ENCODE results near the gene COX4I1. TPM values are rescaled to one million over a fixed set of nuclear protein-coding genes. Genes with fewer than 3 reads are reported as not detected.

COX4I1 gene
- total and polyA plus RNA-seq, 10 of the 15 experiments (the other 5 are each of a cell fraction or from before 2014, with no cell fraction given): 480 to 1,889 (median 872) TPM

DNA sequence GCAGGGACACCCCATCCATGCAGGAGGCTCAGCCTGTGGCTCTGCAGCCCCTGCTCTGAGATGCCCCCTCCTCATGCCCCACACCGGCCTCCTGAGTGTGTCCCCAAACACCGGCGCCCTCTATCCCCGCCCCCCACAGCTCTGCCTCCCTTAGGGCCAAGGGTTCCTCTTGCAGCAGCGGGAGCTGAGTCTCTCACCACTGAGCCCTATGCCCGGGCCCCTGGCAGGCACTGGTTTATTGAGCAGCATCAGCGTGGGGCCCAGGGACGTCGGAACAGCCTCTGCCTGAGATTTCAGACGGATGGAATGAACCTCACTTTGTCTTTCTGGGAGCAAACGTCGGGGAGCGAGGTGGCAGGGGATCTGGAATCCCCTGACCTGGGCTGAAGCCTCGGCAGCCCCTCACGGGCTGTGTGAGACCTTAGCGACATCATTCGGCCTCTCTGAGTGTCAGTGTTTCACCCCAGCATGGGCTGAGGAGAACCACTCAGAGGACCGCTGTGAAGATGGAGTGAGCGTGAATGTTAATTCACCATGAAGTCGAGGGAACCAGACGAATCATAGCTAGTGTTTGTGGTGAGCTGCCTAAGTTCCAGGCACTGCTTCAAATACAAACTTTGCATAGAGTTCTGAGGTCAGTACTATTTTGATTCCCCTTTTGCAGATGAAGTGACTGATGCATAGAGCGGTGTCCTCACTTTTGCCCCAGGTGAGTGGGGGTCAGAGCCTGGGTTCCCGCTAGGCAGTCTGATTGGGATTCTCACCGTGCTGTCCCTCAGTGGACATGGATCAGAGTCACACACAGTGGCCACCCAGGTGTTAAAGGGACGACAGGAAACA is 43.3 kb upstream of the COX4I1 start:
- FAIRE-seq (peak; percentile 98), ATAC-seq (peak; percentile 76), DNase-seq (ENCODE audit: low read depth, low spot score) (peak; percentile 76)
- no TSS peak for BruUV-seq (replicated peaks)
- Histone ChIP-seq H3K4me1 (ENCODE audit: control insufficient read depth, insufficient read depth, low read length) (peaks cover 76% of the 10 kb centered on the region), H3K9ac (ENCODE audit: control insufficient read depth, insufficient read depth, low read length) (peak overlapping the region; percentile 80), H3K79me2 (ENCODE audit: control insufficient read depth, insufficient read depth, low read length) (no peaks in the 10 kb centered on the region), H3K27me3 (replicated peaks in 1 of 2; ENCODE audit: control insufficient read depth in 2 of 2, insufficient read depth in 2 of 2, low read length in 1 of 2) (no peaks in the 10 kb centered on the region; a peak in 1 of 4 replicates), H2AFZ (ENCODE audit: control insufficient read depth, low read depth, low read length) (peak overlapping the region; percentile 22), H3K36me3 (ENCODE audit: control insufficient read depth in 2 of 2, insufficient read depth in 2 of 2, low read length in 1 of 2) (no peaks in the 10 kb centered on the region), H4K20me1 (ENCODE audit: control insufficient read depth, insufficient read depth) (peaks cover 3% of the 10 kb centered on the region; the same call in 1 of the 2 replicates), H3K27ac (ENCODE audit: control insufficient read depth, insufficient read depth) (peak overlapping the region; percentile 87), H3K4me3 (peak overlapping the region; percentile 59), H3K4me2 (ENCODE audit: control insufficient read depth, insufficient read depth) (peak overlapping the region; percentile 99), H3K9me3 (replicated peaks; ENCODE audit: control insufficient read depth, insufficient read depth, low read length) (no peaks in the 10 kb centered on the region)
- CTCF ChIA-PET: interaction anchor here (0.6 to 2.0 kb wide), 7 partner anchors 9 to 142 kb away, joined by 3 to 9 read pairs (median 4); no protein-coding TSS in a partner anchor
- in situ Hi-C loops (cut with MboI) (no loop called here), intact Hi-C loops (cut with micrococcal nuclease; ENCODE audit: unreplicated experiment) (loop anchor here (2.0 to 5.0 kb wide), 5 partner anchors 21 to 199 kb away; partner anchors contain the start of gene GINS2)
- SMC1A ChIA-PET (ENCODE audit: uncharacterized antibody, unreplicated experiment): interaction anchor here (1.0 to 2.1 kb wide), 5 partner anchors 9 to 140 kb away, joined by 3 to 8 read pairs (median 4); no protein-coding TSS in a partner anchor
- RAD21 ChIA-PET (ENCODE audit: unreplicated experiment): interaction anchor here (0.6 to 1.0 kb wide), 2 partner anchors 9 to 65 kb away, joined by 3 to 4 read pairs; no protein-coding TSS in a partner anchor
- POLR2A ChIA-PET: no interaction called here
- under 1% methylated on average over 22 of the region's 25 CpGs for WGBS (ENCODE audit: insufficient coverage, insufficient replicate concordance, low lambda C conversion rate, missing lambda C conversion rate)
- TF ChIP-seq SMARCA5 (IDR thresholded peaks at IDR 0.05) (peak; percentile 52; the same call in 1 of the 2 replicates), PML (IDR thresholded peaks at IDR 0.05; ENCODE audit: low read length) (no peak), MEF2A (IDR thresholded peaks at IDR 0.05; ENCODE audit: insufficient read depth, low read depth, low read length) (peak; percentile 64; the same call in 1 of the 2 replicates), TAF1 (IDR thresholded peaks at IDR 0.05; ENCODE audit: borderline replicate concordance, low read depth, low read length) (peak; percentile 44; the same call in 1 of the 2 replicates), ZBED1 (IDR thresholded peaks at IDR 0.05; ENCODE audit: borderline replicate concordance) (0 out of 2 replicates have a peak, but pooled peaks have one; percentile 25), JUNB (IDR thresholded peaks at IDR 0.05) (peak; percentile 25; the same call in 1 of the 2 replicates), SP1 (IDR thresholded peaks at IDR 0.05; ENCODE audit: low read depth, low read length) (peak; percentile 17), RCOR1 (conservative IDR thresholded peaks at IDR 0.05; ENCODE audit: low read depth, low read length) (0 out of 2 replicates have a peak, but pooled peaks have one; percentile 68), NR2F1 (conservative IDR thresholded peaks at IDR 0.05) (peak; percentile 80), MEF2B (IDR thresholded peaks at IDR 0.05; ENCODE audit: partially characterized antibody, poor library complexity, severe bottlenecking) (peak; percentile 16), RELA (IDR thresholded peaks at IDR 0.05; ENCODE audit: borderline replicate concordance, partially characterized antibody) (no peak), CREM (IDR thresholded peaks at IDR 0.05; ENCODE audit: low read depth) (peak; percentile 50; the same call in 1 of the 2 replicates), POU2F2 (IDR thresholded peaks at IDR 0.05; ENCODE audit: borderline replicate concordance, low read depth, low read length) (peak; percentile 90; the same call in 2 of the 3 replicates), MTA2 (IDR thresholded peaks at IDR 0.05; ENCODE audit: low read depth) (no peak), EED (IDR thresholded peaks at IDR 0.05; ENCODE audit: low read depth) (peak; percentile 39; the same call in 1 of the 2 replicates), RUNX3 (IDR thresholded peaks at IDR 0.05; ENCODE audit: low read length) (peak; percentile 89), STAT3 (IDR thresholded peaks at IDR 0.05; ENCODE audit: low read depth, low read length) (0 out of 2 replicates have a peak, but pooled peaks have one; percentile 27), CBFB (IDR thresholded peaks at IDR 0.05; ENCODE audit: low read depth) (peak; percentile 60; the same call in 1 of the 2 replicates), POLR2A (IDR thresholded peaks at IDR 0.05; ENCODE audit: low read depth, low read length) (peak; percentile 76), NFIC (IDR thresholded peaks at IDR 0.05; ENCODE audit: low read depth, low read length) (peak; percentile 51; the same call in 1 of the 2 replicates), CBX5 (IDR thresholded peaks at IDR 0.05; ENCODE audit: low read depth) (no peak)
- TF ChIP-seq, protein P1, sequence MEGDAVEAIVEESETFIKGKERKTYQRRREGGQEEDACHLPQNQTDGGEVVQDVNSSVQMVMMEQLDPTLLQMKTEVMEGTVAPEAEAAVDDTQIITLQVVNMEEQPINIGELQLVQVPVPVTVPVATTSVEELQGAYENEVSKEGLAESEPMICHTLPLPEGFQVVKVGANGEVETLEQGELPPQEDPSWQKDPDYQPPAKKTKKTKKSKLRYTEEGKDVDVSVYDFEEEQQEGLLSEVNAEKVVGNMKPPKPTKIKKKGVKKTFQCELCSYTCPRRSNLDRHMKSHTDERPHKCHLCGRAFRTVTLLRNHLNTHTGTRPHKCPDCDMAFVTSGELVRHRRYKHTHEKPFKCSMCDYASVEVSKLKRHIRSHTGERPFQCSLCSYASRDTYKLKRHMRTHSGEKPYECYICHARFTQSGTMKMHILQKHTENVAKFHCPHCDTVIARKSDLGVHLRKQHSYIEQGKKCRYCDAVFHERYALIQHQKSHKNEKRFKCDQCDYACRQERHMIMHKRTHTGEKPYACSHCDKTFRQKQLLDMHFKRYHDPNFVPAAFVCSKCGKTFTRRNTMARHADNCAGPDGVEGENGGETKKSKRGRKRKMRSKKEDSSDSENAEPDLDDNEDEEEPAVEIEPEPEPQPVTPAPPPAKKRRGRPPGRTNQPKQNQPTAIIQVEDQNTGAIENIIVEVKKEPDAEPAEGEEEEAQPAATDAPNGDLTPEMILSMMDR (IDR thresholded peaks at IDR 0.05 in 2 of 3, conservative IDR thresholded peaks at IDR 0.05 in 1 of 3; ENCODE audit: control insufficient read depth in 2 of 3, extremely low read depth in 1 of 3, insufficient read depth in 1 of 3, low read depth in 3 of 3, low read length in 3 of 3): 0 out of 6 replicates have a peak, but pooled peaks of 1 of the 3 experiments have one; percentile 10
- TF ChIP-seq, protein P2, sequence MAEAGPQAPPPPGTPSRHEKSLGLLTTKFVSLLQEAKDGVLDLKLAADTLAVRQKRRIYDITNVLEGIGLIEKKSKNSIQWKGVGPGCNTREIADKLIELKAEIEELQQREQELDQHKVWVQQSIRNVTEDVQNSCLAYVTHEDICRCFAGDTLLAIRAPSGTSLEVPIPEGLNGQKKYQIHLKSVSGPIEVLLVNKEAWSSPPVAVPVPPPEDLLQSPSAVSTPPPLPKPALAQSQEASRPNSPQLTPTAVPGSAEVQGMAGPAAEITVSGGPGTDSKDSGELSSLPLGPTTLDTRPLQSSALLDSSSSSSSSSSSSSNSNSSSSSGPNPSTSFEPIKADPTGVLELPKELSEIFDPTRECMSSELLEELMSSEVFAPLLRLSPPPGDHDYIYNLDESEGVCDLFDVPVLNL (IDR thresholded peaks at IDR 0.05; ENCODE audit: low read depth, low read length): no peak

All from GM12878 (cell line).